K562 (cell line): ENCODE data around the gene A2ML1. TPM values are rescaled to one million over a fixed set of nuclear protein-coding genes. Genes with fewer than 3 reads are reported as not detected.
"Not testable (repeated sequence)": the region's sequence is repeated elsewhere in the genome, so short reads cannot be mapped to it uniquely, and the experiment has no call there.

Source experiments
- ATAC-seq: fragments of 200-7000 bp; cut with Tn5 transposase; 3 replicates; pipeline ENCODE4 v1.9.1; 2020; ENCODE audit warnings: moderate library complexity
- BruUV-seq: library from RNA; stranded (reverse); fragments of 400-500 nt; replicated peaks from 2 replicates; lab custom pipeline; 2021; lab: Mats Ljungman, UMichigan
- CTCF ChIA-PET: fragments of 300-600 bp; formaldehyde crosslinking; extraction: SDS; loops from one replicate; lab custom pipeline; 2021; ENCODE audit warnings: low intra/inter-chr PET ratio; lab: Yijun Ruan, JAX
- POLR2A ChIA-PET: fragments of 300-600, 350-650 bp; sonication (Branson Sonifier 250); formaldehyde crosslinking; extraction: SDS; loops from one replicate; lab custom pipeline; 2021; ENCODE audit warnings: antibody characterized with exemption, inconsistent platforms; lab: Yijun Ruan, JAX
- DNase-seq, 4 experiments: peaks; one replicate each; pipeline versions ENCODE4 v3.0.0 to v3.0.0-alpha.2; 2011 to 2018; ENCODE audit warnings: low spot score in 3 of 4, mixed read lengths in 3 of 4; ENCODE audit errors: extremely low read depth in 1 of 4
- FAIRE-seq: peaks from 2 replicates; lab custom pipeline; 2011; peaks lifted over from hg19 to GRCh38; lab: Jason Lieb, UNC
- H2AFZ ChIP-seq: 2 replicates; pipeline ENCODE4 v1.6.0; 2011; ENCODE audit warnings: low read depth, low read length, control low read depth, inconsistent platforms
- H3K27ac ChIP-seq: fragments of 200-600 bp; 3 replicates; pipeline ENCODE4 v1.8.0; 2011; ENCODE audit warnings: low read depth, mild to moderate bottlenecking, control low read depth, inconsistent platforms, low read length, moderate library complexity, mixed read lengths; ENCODE audit errors: extremely low read depth
- H3K27me3 ChIP-seq, 2 experiments: fragments of 300-600 bp in 1 of 2; 2 replicates in 1 of 2; 3 replicates in 1 of 2; pipeline versions ENCODE4 v1.6.0 to v1.8.0; 2011; ENCODE audit warnings: inconsistent platforms in 2 of 2, low read length in 2 of 2, mild to moderate bottlenecking in 1 of 2, mixed read lengths in 1 of 2, moderate library complexity in 1 of 2; ENCODE audit not compliant: control insufficient read depth in 2 of 2, insufficient read depth in 2 of 2
- H3K36me3 ChIP-seq: fragments of 300-600 bp; 3 replicates; pipeline ENCODE4 v1.8.0; 2011; ENCODE audit warnings: mild to moderate bottlenecking, low read length, inconsistent platforms; ENCODE audit not compliant: control insufficient read depth, insufficient read depth
- H3K4me1 ChIP-seq, 2 experiments: fragments of 200-600 bp in 1 of 2; replicated peaks in 1 of 2; 2 replicates in 1 of 2; 3 replicates in 1 of 2; pipeline versions ENCODE4 v1.5.1 to v1.8.0; 2011; ENCODE audit warnings: inconsistent platforms in 2 of 2, low read length in 2 of 2, mild to moderate bottlenecking in 1 of 2, mixed read lengths in 1 of 2, moderate library complexity in 1 of 2; ENCODE audit not compliant: control insufficient read depth in 2 of 2, insufficient read depth in 2 of 2
- H3K4me2 ChIP-seq: 2 replicates; pipeline ENCODE4 v1.6.1; 2011; ENCODE audit warnings: low read length, control low read depth, inconsistent platforms, mixed read lengths; ENCODE audit not compliant: insufficient read depth
- H3K4me3 ChIP-seq: fragments of 200-600 bp; sonication (generic), shearing (Covaris generic); 2 replicates; pipeline ENCODE4 v1.5.1; 2016; ENCODE audit warnings: control low read depth, inconsistent platforms
- H3K79me2 ChIP-seq: fragments of 200-600 bp; 3 replicates; pipeline ENCODE4 v1.8.0; 2011; ENCODE audit warnings: low read length, inconsistent platforms; ENCODE audit not compliant: control insufficient read depth, insufficient read depth
- H3K9ac ChIP-seq, 2 experiments: 2 replicates each; pipeline versions ENCODE4 v1.6.0 to v1.6.1; 2011; ENCODE audit warnings: low read depth in 2 of 2, low read length in 2 of 2, control low read depth in 1 of 2, inconsistent platforms in 1 of 2, mild to moderate bottlenecking in 1 of 2, mixed read lengths in 1 of 2; ENCODE audit not compliant: insufficient read depth in 1 of 2
- H3K9me1 ChIP-seq: one replicate; pipeline ENCODE4 v1.6.0; 2011; ENCODE audit warnings: inconsistent platforms, mild to moderate bottlenecking, low read length, moderate library complexity; ENCODE audit not compliant: control insufficient read depth, insufficient read depth
- H3K9me3 ChIP-seq: replicated peaks from 2 replicates; pipeline ENCODE4 v1.5.1; 2011; ENCODE audit warnings: low read depth, low read length, inconsistent platforms; ENCODE audit not compliant: control insufficient read depth, insufficient read depth
- H4K20me1 ChIP-seq: replicated peaks from 2 replicates; pipeline ENCODE4 v1.6.1; 2011; ENCODE audit warnings: low read length, inconsistent platforms, mixed read lengths; ENCODE audit not compliant: control insufficient read depth, insufficient read depth
- EGR1 ChIP-seq: fragments of 450-650 bp; conservative IDR thresholded peaks from 2 replicates; pipeline ENCODE4 v1.6.1; 2017; ENCODE audit warnings: mild to moderate bottlenecking
- ELF1 ChIP-seq: fragments of 200-800 bp; sonication (Bioruptor generic); IDR thresholded peaks from 2 replicates; pipeline ENCODE4 v1.6.1; 2016; ENCODE audit warnings: missing genetic modification characterization, missing compliant biosample characterization
- FOXM1 ChIP-seq, 2 experiments: fragments of 450-650 bp in 1 of 2; sonication (generic) in 1 of 2; formaldehyde crosslinking in 1 of 2; IDR thresholded peaks; 2 replicates each; pipeline versions ENCODE4 v1.6.1 to v1.9.0; 2017 to 2022; ENCODE audit warnings: low read depth in 2 of 2, mild to moderate bottlenecking in 2 of 2, missing genetic modification reagents in 1 of 2, moderate library complexity in 1 of 2
- LEF1 ChIP-seq: fragments of 450-650 bp; IDR thresholded peaks from 2 replicates; pipeline ENCODE4 v1.6.1; 2016; ENCODE audit warnings: mild to moderate bottlenecking
- NFRKB ChIP-seq: fragments of 450-650 bp; IDR thresholded peaks from 2 replicates; pipeline ENCODE4 v1.6.1; 2016; ENCODE audit warnings: low read depth
- WGBS: fragments of 100-300 bp; shearing (Covaris generic); methylation state at CpG from one replicate; pipeline ENCODE4 v1.1.6; 2016; ENCODE audit warnings: low coverage, mixed read lengths; ENCODE audit not compliant: insufficient coverage; ENCODE audit errors: missing lambda C conversion rate; 5-methylcytosine and 5-hydroxymethylcytosine counted together
- in situ Hi-C: fragments of 300-500 bp; cut with MboI; formaldehyde crosslinking; loops from 4 replicates; pipeline ENCODE4 v1.15.0; 2018; ENCODE audit warnings: inconsistent platforms, mixed read lengths
- intact Hi-C: fragments of 100-400 bp; cut with micrococcal nuclease; formaldehyde crosslinking; loops from 2 replicates; pipeline ENCODE4 v1.14.2; 2022
- polyA plus RNA-seq, 8 experiments: library from polyadenylated mRNA; depleted of rRNA in 4 of 8; stranded (reverse) in 5 of 8; unstranded in 3 of 8; fragments of >200 nt; fragmentation: Nextera tagmentation in 2 of 8; fragmentation: Illumina TruSeq in 1 of 8; extraction: Ambion mirVana in 2 of 8; extraction: Trizol in 1 of 8; gene quantifications; 2 replicates each; pipeline versions ENCODE4 v1.2.1 to v1.2.3, GENCODE V29; 2011 to 2014; ENCODE audit warnings: inconsistent platforms in 1 of 8, missing spikeins in 1 of 8
- total RNA-seq, 7 experiments: library from RNA; depleted of rRNA in 6 of 7; stranded (reverse); fragments of >200 nt in 6 of 7; fragmentation: Illumina TruSeq in 2 of 7; extraction: Trizol in 2 of 7; gene quantifications; 2 replicates each; pipeline versions ENCODE4 v1.2.1 to v1.2.3, GENCODE V29; 2011 to 2021; ENCODE audit warnings: low replicate concordance in 1 of 7
- TF ChIP-seq, protein P1 (sequence below): fragments of 450-650 bp; IDR thresholded peaks from 2 replicates; pipeline ENCODE4 v1.6.1; 2016; ENCODE audit warnings: low read depth

A2ML1 gene
- total and polyA plus RNA-seq, 9 of the 15 experiments (the other 6 are each of a cell fraction or from before 2014, with no cell fraction given), result 0.04 to 0.47 (median 0.13) TPM

DNA sequence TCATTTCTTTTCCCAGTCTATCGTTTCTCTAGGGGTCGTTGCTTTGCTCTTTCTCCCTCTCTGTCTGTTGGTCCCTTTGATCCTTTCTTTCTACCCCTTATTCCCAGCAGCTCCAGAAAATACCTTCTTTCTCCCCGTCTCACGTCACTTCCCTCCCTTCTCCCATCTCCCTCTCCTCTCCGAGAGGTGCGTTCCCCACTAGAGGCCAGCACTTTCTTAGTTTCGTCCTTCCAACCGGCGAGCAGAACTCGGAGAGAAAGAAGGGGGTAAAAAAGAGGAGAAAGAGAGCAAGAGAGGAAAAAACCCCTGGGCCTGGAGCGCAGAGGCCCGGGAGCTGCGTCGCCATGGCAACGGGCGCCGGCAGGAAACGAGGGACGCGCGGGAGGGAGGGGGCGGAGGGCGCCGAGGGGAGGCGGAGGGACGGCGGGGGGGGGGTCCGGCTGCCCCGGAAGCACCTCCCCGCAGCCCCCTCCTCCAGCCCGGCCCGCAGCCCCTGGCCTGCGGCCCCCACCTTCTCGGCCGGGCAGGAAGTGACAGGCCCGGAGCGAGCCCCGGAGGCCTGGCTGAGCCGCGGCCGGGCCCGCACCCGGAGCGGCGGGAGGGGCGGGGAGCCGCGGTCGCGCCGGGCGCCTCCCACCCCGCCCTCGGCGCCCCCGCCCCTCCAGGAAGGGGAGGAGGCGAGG lies 91.8 kb downstream of the A2ML1 start, which contains the start of gene PHC1:
Gene PHC1 (plus strand): TSS at position 477 of the 683 bp plus-strand sequence. CDS start 3,169 bp downstream, outside the sequence.
- CTCF ChIA-PET; H3K27me3 ChIP-seq; H4K20me1 ChIP-seq; in situ Hi-C loops; H3K79me2 ChIP-seq; H3K9me3 ChIP-seq; intact Hi-C loops; BruUV-seq; H3K9me1 ChIP-seq; H3K36me3 ChIP-seq; TF ChIP-seq FOXM1 (CRISPR knock-in tag; IDR thresholded peaks at IDR 0.05; ENCODE audit: low read depth): not testable (repeated sequence)
- Histone ChIP-seq H3K9ac (peak within 1 kb of the TSS; percentile 66 to 89), H3K4me2 (peak within 1 kb of the TSS; percentile 92), H3K4me1 (peaks cover 6 to 23% of the 10 kb centered on the region in 2 experiments; a peak in 4 of 5 replicates), H2AFZ (peak within 1 kb of the TSS; percentile 98), H3K4me3 (peak within 1 kb of the TSS; percentile 55), H3K27ac (peak within 1 kb of the TSS; percentile 57; the same call in 2 of the 3 replicates)
- DNase-seq (peak; percentile 81 to 87 (median 84)), FAIRE-seq (peak; percentile 54), ATAC-seq (peak; percentile 90)
- 0% methylated on average over 3 of the region's 57 CpGs for WGBS
- POLR2A ChIA-PET, result interaction anchor here (0.6 to 1.0 kb wide), 3 partner anchors 24 to 302 kb away, joined by 3 to 5 read pairs (median 4); partner anchors contain the start of genes AICDA and M6PR
- TF ChIP-seq ELF1 (tag) (peak; percentile 57), NFRKB (0 out of 2 replicates have a peak, but pooled peaks have one; percentile 40), FOXM1 (IDR thresholded peaks at IDR 0.05; ENCODE audit: low read depth) (peak; percentile 31; the same call in 1 of the 2 replicates), LEF1 (0 out of 2 replicates have a peak, but pooled peaks have one; percentile 30), EGR1 (0 out of 2 replicates have a peak, but pooled peaks have one; percentile 28)
- TF ChIP-seq, protein P1, sequence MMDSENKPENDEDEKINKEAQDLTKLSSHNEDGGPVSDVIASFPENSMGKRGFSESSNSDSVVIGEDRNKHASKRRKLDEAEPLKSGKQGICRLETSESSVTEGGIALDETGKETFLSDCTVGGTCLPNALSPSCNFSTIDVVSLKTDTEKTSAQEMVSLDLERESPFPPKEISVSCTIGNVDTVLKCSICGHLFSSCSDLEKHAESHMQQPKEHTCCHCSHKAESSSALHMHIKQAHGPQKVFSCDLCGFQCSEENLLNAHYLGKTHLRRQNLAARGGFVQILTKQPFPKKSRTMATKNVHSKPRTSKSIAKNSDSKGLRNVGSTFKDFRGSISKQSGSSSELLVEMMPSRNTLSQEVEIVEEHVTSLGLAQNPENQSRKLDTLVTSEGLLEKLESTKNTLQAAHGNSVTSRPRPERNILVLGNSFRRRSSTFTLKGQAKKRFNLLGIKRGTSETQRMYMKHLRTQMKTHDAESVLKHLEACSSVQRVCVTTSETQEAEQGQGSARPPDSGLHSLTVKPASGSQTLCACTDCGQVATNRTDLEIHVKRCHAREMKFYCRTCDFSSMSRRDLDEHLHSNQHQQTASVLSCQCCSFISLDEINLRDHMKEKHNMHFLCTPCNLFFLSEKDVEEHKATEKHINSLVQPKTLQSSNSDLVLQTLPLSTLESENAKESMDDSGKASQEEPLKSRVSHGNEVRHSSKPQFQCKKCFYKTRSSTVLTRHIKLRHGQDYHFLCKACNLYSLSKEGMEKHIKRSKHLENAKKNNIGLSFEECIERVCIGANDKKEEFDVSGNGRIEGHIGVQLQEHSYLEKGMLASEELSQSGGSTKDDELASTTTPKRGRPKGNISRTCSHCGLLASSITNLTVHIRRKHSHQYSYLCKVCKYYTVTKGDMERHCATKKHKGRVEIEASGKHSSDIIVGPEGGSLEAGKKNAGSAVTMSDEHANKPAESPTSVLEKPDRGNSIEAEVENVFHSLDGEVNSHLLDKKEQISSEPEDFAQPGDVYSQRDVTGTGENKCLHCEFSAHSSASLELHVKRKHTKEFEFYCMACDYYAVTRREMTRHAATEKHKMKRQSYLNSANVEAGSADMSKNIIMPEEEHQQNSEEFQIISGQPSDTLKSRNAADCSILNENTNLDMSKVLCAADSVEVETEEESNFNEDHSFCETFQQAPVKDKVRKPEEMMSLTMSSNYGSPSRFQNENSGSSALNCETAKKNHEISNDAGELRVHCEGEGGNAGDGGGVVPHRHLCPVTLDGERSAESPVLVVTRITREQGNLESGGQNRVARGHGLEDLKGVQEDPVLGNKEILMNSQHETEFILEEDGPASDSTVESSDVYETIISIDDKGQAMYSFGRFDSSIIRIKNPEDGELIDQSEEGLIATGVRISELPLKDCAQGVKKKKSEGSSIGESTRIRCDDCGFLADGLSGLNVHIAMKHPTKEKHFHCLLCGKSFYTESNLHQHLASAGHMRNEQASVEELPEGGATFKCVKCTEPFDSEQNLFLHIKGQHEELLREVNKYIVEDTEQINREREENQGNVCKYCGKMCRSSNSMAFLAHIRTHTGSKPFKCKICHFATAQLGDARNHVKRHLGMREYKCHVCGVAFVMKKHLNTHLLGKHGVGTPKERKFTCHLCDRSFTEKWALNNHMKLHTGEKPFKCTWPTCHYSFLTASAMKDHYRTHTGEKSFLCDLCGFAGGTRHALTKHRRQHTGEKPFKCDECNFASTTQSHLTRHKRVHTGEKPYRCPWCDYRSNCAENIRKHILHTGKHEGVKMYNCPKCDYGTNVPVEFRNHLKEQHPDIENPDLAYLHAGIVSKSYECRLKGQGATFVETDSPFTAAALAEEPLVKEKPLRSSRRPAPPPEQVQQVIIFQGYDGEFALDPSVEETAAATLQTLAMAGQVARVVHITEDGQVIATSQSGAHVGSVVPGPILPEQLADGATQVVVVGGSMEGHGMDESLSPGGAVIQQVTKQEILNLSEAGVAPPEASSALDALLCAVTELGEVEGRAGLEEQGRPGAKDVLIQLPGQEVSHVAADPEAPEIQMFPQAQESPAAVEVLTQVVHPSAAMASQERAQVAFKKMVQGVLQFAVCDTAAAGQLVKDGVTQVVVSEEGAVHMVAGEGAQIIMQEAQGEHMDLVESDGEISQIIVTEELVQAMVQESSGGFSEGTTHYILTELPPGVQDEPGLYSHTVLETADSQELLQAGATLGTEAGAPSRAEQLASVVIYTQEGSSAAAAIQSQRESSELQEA, result peak; percentile 51; the same call in 1 of the 2 replicates
